GM23248 (cell line): ENCODE data around the gene CTNNB1. TPM values are rescaled to one million over a fixed set of nuclear protein-coding genes. Genes with fewer than 3 reads are reported as not detected.

ENCODE experiments used
- DNase-seq: peaks from one replicate; pipeline ENCODE4 v3.0.0-alpha.2; 2015
- H2AFZ ChIP-seq: fragments of 200-600 bp; sonication (generic); 2 replicates; pipeline ENCODE4 v1.6.1; 2016; ENCODE audit warnings: antibody characterized with exemption
- H3F3A ChIP-seq: fragments of 200-600 bp; sonication (generic); 2 replicates; pipeline ENCODE4 v1.6.1; 2016; ENCODE audit warnings: mild to moderate bottlenecking, antibody characterized with exemption, mixed run types; ENCODE audit not compliant: insufficient read depth
- H3K27ac ChIP-seq: fragments of 200-600 bp; sonication (generic); 2 replicates; pipeline ENCODE4 v1.5.1; 2016; ENCODE audit warnings: mild to moderate bottlenecking
- H3K27me3 ChIP-seq: fragments of 200-600 bp; sonication (generic); replicated peaks from 2 replicates; pipeline ENCODE4 v1.6.1; 2016; ENCODE audit warnings: mild to moderate bottlenecking; ENCODE audit not compliant: insufficient read depth
- H3K36me3 ChIP-seq: fragments of 200-600 bp; sonication (generic); 2 replicates; pipeline ENCODE4 v1.6.1; 2016; ENCODE audit warnings: low read depth, mild to moderate bottlenecking
- H3K4me1 ChIP-seq: fragments of 200-600 bp; sonication (generic); 2 replicates; pipeline ENCODE4 v1.6.1; 2016; ENCODE audit warnings: mild to moderate bottlenecking; ENCODE audit not compliant: insufficient read depth
- H3K4me2 ChIP-seq: fragments of 200-600 bp; sonication (generic); one replicate; pipeline ENCODE4 v1.6.1; 2016; ENCODE audit warnings: mild to moderate bottlenecking; ENCODE audit not compliant: unreplicated experiment
- H3K4me3 ChIP-seq: fragments of 200-600 bp; sonication (generic); 2 replicates; pipeline ENCODE4 v1.5.1; 2016; ENCODE audit warnings: mild to moderate bottlenecking
- H3K79me2 ChIP-seq: fragments of 200-600 bp; sonication (generic); 2 replicates; pipeline ENCODE4 v1.6.1; 2016; ENCODE audit warnings: mild to moderate bottlenecking; ENCODE audit not compliant: insufficient read depth
- H3K9ac ChIP-seq: fragments of 200-600 bp; sonication (generic); 2 replicates; pipeline ENCODE4 v1.6.1; 2016; ENCODE audit warnings: mild to moderate bottlenecking
- H3K9me2 ChIP-seq: fragments of 200-600 bp; sonication (generic); 2 replicates; pipeline ENCODE4 v1.6.1; 2016; ENCODE audit warnings: mixed run types, mild to moderate bottlenecking, moderate library complexity; ENCODE audit not compliant: insufficient read depth
- H3K9me3 ChIP-seq: fragments of 200-600 bp; sonication (generic); one replicate; pipeline ENCODE4 v1.6.1; 2017; ENCODE audit warnings: low read depth
- H4K20me1 ChIP-seq: fragments of 200-600 bp; sonication (generic); 2 replicates; pipeline ENCODE4 v1.6.0; 2016; ENCODE audit not compliant: insufficient read depth
- EZH2 ChIP-seq: fragments of 200-600 bp; sonication (generic); IDR thresholded peaks from 2 replicates; pipeline ENCODE4 v1.6.1; 2018; ENCODE audit warnings: antibody characterized with exemption, mild to moderate bottlenecking; ENCODE audit not compliant: insufficient read depth, poor library complexity, severe bottlenecking
- EZH2phosphoT487 ChIP-seq: fragments of 200-600 bp; sonication (generic); IDR thresholded peaks from 2 replicates; pipeline ENCODE4 v1.6.1; 2018; ENCODE audit warnings: antibody characterized with exemption, moderate library complexity, mild to moderate bottlenecking, low read depth; ENCODE audit not compliant: insufficient read depth
- WGBS, 2 experiments: methylation state at CpG; one replicate each; pipeline ENCODE4 v1.1.6; 2015 to 2017; ENCODE audit warnings: low lambda C conversion rate in 2 of 2, low coverage in 1 of 2; ENCODE audit errors: missing lambda C conversion rate in 2 of 2; 5-methylcytosine and 5-hydroxymethylcytosine counted together
- in situ Hi-C: fragments of 300-500 bp; cut with MboI; formaldehyde crosslinking; loops from 2 replicates; pipeline ENCODE4 v1.15.0; 2020
- polyA plus RNA-seq: library from polyadenylated mRNA; unstranded; fragments of >200 nt; fragmentation: Nextera tagmentation; extraction: Ambion mirVana; gene quantifications from 2 replicates; pipeline ENCODE4 v1.2.1, GENCODE V29; 2016
- total RNA-seq: library from RNA; depleted of rRNA; stranded (reverse); fragments of >200 nt; shearing (Covaris generic); gene quantifications from 2 replicates; pipeline ENCODE4 v1.2.3, GENCODE V29; 2014

The CTNNB1 gene
- total and polyA plus RNA-seq, 2 experiments from 2014 or later = 182 to 492 TPM

DNA sequence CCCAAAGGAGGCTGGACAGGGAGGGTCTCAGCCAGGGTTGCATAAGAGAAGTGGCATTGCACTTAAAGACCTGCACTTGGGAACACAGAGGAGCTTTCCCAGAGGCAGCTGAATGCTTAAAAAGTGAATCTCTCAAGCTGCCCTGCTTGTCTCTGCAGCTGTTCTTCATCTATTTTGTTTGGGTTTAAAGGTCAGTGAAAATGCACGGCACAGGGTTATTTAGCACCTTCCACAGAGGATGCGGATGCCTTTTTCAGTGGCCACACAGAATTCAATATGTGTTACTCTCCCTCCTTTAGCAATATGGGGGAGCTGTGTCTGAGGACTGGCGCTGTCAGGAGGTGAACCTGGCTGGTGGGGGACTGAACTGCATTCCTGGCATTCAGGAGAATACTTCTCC lies 22.7 kb upstream of the CTNNB1 start:
- Histone ChIP-seq H3K79me2 (no peaks in the 10 kb centered on the region), H2AFZ (no peak overlapping the region), H3K4me3 (no peak overlapping the region), H3K9ac (no peak overlapping the region), H3K36me3 (no peaks in the 10 kb centered on the region), H3K4me2 (no peak overlapping the region), H3K27me3 (peaks cover 32% of the 10 kb centered on the region), H3F3A (no peaks in the 10 kb centered on the region), H4K20me1 (no peaks in the 10 kb centered on the region), H3K27ac (no peak overlapping the region), H3K4me1 (no peaks in the 10 kb centered on the region), H3K9me3 (no peaks in the 10 kb centered on the region), H3K9me2 (no peaks in the 10 kb centered on the region)
- TF ChIP-seq EZH2phosphoT487 (no peak), EZH2 (no peak)
- no peak for DNase-seq
- in situ Hi-C loops = no loop called here
- 27 to 33% methylated on average over 3 of the region's 3 CpGs for WGBS, 2 experiments

DNA sequence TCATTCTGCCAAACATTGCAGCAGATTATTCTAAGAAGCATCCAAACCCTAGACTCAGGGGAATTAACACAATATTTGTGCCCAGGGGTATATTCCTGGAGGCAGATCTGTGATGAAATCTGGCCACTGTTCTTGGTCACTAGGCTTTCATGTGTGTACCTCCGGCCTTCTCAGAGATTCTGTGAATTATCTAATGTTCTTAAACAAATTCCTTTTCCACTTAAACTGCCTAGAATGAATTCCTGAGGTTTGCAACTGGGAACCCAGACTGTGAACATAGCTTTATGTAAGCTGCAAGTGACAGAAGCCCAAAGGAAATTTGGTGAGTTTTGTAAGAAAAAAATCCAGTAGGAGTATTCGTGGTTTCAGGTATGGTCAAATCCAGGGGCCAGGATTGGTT lies 20.7 kb upstream of the CTNNB1 start:
- no peak for DNase-seq
- H3K9ac ChIP-seq = no peak overlapping the region
- H3K79me2 ChIP-seq = no peaks in the 10 kb centered on the region
- H3K4me2 ChIP-seq = no peak overlapping the region
- no peaks in the 10 kb centered on the region for H3K4me1 ChIP-seq
- H2AFZ ChIP-seq = no peak overlapping the region
- H3K9me3 ChIP-seq = no peaks in the 10 kb centered on the region
- WGBS, 2 experiments = 23 to 34% methylated on average over 2 of the region's 2 CpGs
- H3K27me3 ChIP-seq = peaks cover 32% of the 10 kb centered on the region
- H3K9me2 ChIP-seq = no peaks in the 10 kb centered on the region
- no peaks in the 10 kb centered on the region for H3F3A ChIP-seq
- no peak overlapping the region for H3K27ac ChIP-seq
- no peak overlapping the region for H3K4me3 ChIP-seq
- TF ChIP-seq EZH2phosphoT487 (no peak), EZH2 (no peak)
- no peaks in the 10 kb centered on the region for H4K20me1 ChIP-seq
- H3K36me3 ChIP-seq = no peaks in the 10 kb centered on the region
- in situ Hi-C loops = no loop called here

DNA sequence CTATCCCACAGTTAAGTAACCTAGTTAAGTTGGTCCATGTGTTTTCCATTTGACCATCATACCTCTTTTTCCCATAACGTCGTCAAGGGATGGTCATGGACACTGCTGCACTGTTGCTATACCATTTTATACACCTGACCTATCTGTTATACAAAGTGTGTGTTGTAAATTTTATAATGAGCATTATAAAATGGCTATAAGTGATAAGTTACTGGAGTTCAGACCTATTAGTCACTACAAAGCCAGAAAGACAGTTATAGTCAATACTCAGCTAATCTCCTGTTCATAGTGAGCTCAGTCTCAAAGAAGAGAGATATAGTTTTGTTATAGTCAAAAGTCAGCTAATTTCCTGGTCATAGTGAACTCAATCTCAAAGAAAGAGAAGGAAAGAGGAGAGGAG lies 18.9 kb upstream of the CTNNB1 start:
- 40 to 47% methylated on average over 2 of the region's 2 CpGs for WGBS, 2 experiments
- Histone ChIP-seq H4K20me1 (no peaks in the 10 kb centered on the region), H3K4me2 (no peak overlapping the region), H3K9me2 (no peaks in the 10 kb centered on the region), H3K79me2 (no peaks in the 10 kb centered on the region), H3K27me3 (peaks cover 38% of the 10 kb centered on the region), H3K27ac (no peak overlapping the region), H3K4me3 (no peak overlapping the region), H3K36me3 (no peaks in the 10 kb centered on the region), H3K4me1 (no peaks in the 10 kb centered on the region), H3F3A (no peaks in the 10 kb centered on the region), H3K9ac (no peak overlapping the region), H3K9me3 (no peaks in the 10 kb centered on the region), H2AFZ (no peak overlapping the region)
- TF ChIP-seq EZH2phosphoT487 (no peak), EZH2 (no peak)
- in situ Hi-C loops = no loop called here
- no peak for DNase-seq

DNA sequence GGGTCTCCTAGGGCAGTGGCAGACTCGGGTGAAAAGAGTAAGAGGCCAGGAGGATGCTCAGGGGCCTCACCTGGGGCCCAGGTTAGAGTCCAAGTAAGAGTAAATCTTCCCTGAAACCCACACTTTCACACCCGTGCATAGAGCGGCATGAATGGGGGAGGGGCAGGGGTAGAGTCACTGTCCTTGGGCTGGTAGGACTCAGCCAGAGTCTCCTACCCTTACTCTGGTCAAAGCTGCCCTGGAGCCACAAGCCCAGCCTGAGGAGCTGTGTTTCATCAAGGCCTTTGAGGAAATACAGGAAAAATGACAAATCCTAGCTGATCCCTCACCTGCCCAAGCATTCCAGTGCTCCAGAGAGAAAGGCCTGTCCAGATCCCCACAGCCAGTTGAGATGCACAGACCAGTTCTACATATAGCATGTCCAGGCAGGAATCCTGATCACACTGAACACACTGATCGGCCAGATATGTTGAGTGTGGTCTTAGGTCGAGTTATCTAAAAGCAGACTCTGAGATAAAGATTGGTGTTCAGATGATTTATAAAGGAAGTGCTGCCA lies 16.7 kb upstream of the CTNNB1 start:
- H3K4me1 ChIP-seq = no peaks in the 10 kb centered on the region
- H3K9ac ChIP-seq = no peak overlapping the region
- H3K27me3 ChIP-seq = peaks cover 21% of the 10 kb centered on the region; the same call in 1 of the 2 replicates
- no peak overlapping the region for H2AFZ ChIP-seq
- no peak overlapping the region for H3K4me2 ChIP-seq
- no peak for DNase-seq
- no peaks in the 10 kb centered on the region for H3K36me3 ChIP-seq
- no peak overlapping the region for H3K27ac ChIP-seq
- no peaks in the 10 kb centered on the region for H3K79me2 ChIP-seq
- no peaks in the 10 kb centered on the region for H3K9me3 ChIP-seq
- WGBS, 2 experiments = 53 to 55% methylated on average over 5 of the region's 5 CpGs
- in situ Hi-C loops = no loop called here
- H3K9me2 ChIP-seq = no peaks in the 10 kb centered on the region
- H3F3A ChIP-seq = no peaks in the 10 kb centered on the region
- TF ChIP-seq EZH2 = no peak
- no peak for TF ChIP-seq EZH2phosphoT487
- no peak overlapping the region for H3K4me3 ChIP-seq
- H4K20me1 ChIP-seq = no peaks in the 10 kb centered on the region

DNA sequence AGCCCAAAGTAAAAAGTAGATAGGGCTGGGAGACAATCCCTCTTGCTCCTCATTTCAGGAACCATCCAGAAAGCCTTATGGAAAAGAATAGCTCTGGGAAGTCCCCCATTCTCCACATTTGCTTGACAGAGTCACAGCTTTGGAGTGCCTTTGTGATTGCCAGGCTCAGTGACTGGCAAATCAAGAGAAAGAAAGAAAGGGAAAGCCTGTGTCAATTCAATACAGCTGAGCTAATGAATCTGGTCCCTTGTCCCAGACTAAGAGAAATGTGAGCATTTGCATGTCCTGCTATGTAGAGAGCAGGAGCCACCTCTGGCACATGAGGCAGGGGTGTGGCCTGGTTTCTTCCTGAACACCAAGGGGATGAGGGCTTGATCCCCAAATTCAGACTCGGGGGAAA lies 14.9 kb upstream of the CTNNB1 start:
- in situ Hi-C loops = no loop called here
- TF ChIP-seq EZH2phosphoT487 = no peak
- no peak for TF ChIP-seq EZH2
- Histone ChIP-seq H4K20me1 (no peaks in the 10 kb centered on the region), H3K9me3 (no peaks in the 10 kb centered on the region), H3K4me1 (no peaks in the 10 kb centered on the region), H3K27ac (no peak overlapping the region), H3K79me2 (no peaks in the 10 kb centered on the region), H3F3A (no peaks in the 10 kb centered on the region), H3K4me2 (no peak overlapping the region), H3K9me2 (no peaks in the 10 kb centered on the region), H3K4me3 (no peak overlapping the region), H2AFZ (no peak overlapping the region), H3K36me3 (no peaks in the 10 kb centered on the region), H3K9ac (no peak overlapping the region), H3K27me3 (peaks cover 17% of the 10 kb centered on the region; the same call in 1 of the 2 replicates)
- DNase-seq = no peak
- 0 to 11% methylated on average over 1 of the region's 1 CpG for whole genome bisulfite sequencing, 2 experiments
